ENCODE results near the gene CCT6B.

Gene CCT6B

GRCh38 chr17:34980681-34981537, 19.6 kb upstream of the CCT6B start:
- TF ChIP-seq, protein P1, sequence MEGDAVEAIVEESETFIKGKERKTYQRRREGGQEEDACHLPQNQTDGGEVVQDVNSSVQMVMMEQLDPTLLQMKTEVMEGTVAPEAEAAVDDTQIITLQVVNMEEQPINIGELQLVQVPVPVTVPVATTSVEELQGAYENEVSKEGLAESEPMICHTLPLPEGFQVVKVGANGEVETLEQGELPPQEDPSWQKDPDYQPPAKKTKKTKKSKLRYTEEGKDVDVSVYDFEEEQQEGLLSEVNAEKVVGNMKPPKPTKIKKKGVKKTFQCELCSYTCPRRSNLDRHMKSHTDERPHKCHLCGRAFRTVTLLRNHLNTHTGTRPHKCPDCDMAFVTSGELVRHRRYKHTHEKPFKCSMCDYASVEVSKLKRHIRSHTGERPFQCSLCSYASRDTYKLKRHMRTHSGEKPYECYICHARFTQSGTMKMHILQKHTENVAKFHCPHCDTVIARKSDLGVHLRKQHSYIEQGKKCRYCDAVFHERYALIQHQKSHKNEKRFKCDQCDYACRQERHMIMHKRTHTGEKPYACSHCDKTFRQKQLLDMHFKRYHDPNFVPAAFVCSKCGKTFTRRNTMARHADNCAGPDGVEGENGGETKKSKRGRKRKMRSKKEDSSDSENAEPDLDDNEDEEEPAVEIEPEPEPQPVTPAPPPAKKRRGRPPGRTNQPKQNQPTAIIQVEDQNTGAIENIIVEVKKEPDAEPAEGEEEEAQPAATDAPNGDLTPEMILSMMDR (IDR thresholded peaks at IDR 0.05; ENCODE audit: extremely low read depth, insufficient read depth, missing control alignments), result peak; percentile 52
- DNase-seq (ENCODE audit: low spot score), result peak; percentile 94
- in situ Hi-C loops (cut with MboI; ENCODE audit: low pct_unique_long_range_greater_than_20kb, low sequenced_read_pairs, unreplicated experiment), result no loop called here

- TF ChIP-seq, protein P1 (IDR thresholded peaks at IDR 0.05; ENCODE audit: extremely low read depth, insufficient read depth, missing control alignments), result no peak
- DNase-seq (ENCODE audit: low spot score), result peak; percentile 95
- in situ Hi-C loops (cut with MboI; ENCODE audit: low pct_unique_long_range_greater_than_20kb, low sequenced_read_pairs, unreplicated experiment), result no loop called here
These were observed 19.1 kb upstream of the CCT6B start, which contains the start of gene LIG3 for GRCh38 chr17:34980353-34980680. Gene LIG3 (plus strand): TSS chr17:34980512. CDS start chr17:34983006, 2,494 bp downstream.

DNA sequence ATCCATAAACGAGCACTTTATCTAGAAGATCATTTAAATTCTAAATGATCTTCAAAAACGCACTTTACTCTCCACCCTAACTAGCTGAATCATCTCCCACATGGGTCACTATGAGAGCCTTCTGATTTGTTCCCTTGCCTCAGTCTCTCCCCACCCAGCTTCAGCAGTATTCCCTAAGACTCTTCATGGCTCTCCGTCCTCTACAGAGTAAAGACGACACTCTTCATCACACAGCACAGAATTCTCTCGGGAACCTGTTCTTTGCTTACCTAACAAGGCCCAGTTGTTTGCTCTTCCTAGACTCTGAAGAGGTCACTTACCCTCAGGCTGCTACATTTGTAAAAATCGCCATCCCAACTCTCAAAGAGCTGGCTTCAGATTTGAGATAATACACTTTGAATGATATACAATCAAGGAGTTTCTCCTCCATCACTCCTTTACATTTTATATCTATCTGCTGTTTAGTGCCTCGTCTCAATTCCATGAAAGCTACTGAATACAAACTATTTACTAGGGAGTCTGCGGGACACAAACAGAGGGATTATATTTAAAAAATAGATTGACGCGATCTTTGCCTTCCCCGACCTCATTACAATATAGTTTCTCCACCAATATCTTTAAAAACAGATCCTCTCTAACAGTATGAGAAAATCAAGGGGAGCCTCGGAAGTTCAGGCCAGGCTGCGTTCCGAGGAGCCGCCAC, 18.5 kb upstream of the CCT6B start:
- no peak for DNase-seq (ENCODE audit: low spot score)
- TF ChIP-seq, protein P1 (IDR thresholded peaks at IDR 0.05; ENCODE audit: extremely low read depth, insufficient read depth, missing control alignments), result no peak
- in situ Hi-C loops (cut with MboI; ENCODE audit: low pct_unique_long_range_greater_than_20kb, low sequenced_read_pairs, unreplicated experiment), result no loop called here

- in situ Hi-C loops (cut with MboI; ENCODE audit: low pct_unique_long_range_greater_than_20kb, low sequenced_read_pairs, unreplicated experiment), result no loop called here
- TF ChIP-seq, protein P1 (IDR thresholded peaks at IDR 0.05; ENCODE audit: extremely low read depth, insufficient read depth, missing control alignments), result no peak
- DNase-seq (ENCODE audit: low spot score), result no peak
These were observed 17.9 kb upstream of the CCT6B start for GRCh38 chr17:34979153-34979552.

DNA sequence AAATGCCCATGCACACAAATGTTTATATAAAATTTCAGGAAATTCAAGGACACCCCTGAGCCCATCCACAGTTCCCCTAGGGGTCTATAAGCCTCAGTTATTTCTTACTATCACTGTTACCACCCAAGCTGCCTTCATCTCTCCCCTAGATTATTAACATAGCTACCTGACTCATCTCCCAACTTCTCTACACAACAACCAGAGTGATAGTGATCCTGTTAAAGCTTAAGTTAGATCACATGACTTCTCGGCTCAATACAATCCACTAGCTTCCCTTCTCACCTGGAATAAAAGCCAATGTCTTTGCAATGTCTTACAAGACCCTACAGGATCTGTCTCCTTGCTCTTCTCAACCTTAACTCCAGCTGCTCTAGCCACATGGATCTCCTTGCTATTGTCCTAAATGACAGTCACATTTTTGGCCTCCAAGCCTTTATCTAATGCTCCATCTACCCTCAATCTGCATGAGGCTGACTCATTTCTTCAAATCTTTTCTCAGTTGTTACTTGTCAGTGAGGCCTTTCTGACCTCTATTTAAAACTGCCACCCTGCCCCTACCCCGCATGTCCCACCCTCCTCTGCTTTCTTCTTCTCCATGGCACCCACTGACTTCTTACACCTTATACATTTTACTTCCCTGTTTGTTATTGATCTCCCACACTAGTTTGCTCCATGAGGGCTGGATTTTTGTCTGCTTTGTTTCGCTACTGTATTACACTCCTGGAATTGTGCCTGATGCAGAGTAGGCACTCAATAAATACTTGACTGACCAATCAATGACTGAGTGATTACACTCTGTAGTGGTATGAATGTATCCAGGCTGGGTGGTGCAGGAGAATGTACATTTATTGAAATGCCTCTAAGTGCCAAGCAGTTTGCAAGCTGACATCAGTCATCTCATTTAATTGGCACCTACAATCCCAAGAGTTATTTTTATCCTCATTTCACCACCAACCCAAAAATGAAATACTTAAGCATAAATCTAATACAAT, 13.8 kb upstream of the CCT6B start:
- DNase-seq (ENCODE audit: low spot score), result no peak
- TF ChIP-seq, protein P1 (IDR thresholded peaks at IDR 0.05; ENCODE audit: extremely low read depth, insufficient read depth, missing control alignments), result no peak
- in situ Hi-C loops (cut with MboI; ENCODE audit: low pct_unique_long_range_greater_than_20kb, low sequenced_read_pairs, unreplicated experiment), result no loop called here

GRCh38 chr17:34974179-34974578, 12.9 kb upstream of the CCT6B start:
- DNase-seq (ENCODE audit: low spot score), result no peak
- TF ChIP-seq, protein P1 (IDR thresholded peaks at IDR 0.05; ENCODE audit: extremely low read depth, insufficient read depth, missing control alignments), result no peak
- in situ Hi-C loops (cut with MboI; ENCODE audit: low pct_unique_long_range_greater_than_20kb, low sequenced_read_pairs, unreplicated experiment), result no loop called here

Data from GM13977 (cell line).